ENCODE data around the gene NUP58. TPM values are rescaled to one million over a fixed set of nuclear protein-coding genes. Genes with fewer than 3 reads are reported as not detected.

The NUP58 gene
- total and polyA plus RNA-seq, 10 of the 15 experiments (the other 5 are each of a cell fraction or from before 2014, with no cell fraction given), result 12.1 to 78.0 (median 48.9) TPM

GRCh38 chr13:25295701-25296100 is 5.7 kb upstream of the NUP58 start:
- BruUV-seq (replicated peaks), result no TSS peak
- ChIA-PET CTCF (no interaction called here), SMC1A (ENCODE audit: uncharacterized antibody, unreplicated experiment) (no interaction called here), RAD21 (ENCODE audit: unreplicated experiment) (no interaction called here), POLR2A (no interaction called here)
- no peaks in the 10 kb centered on the region; the same call in 2 of the 3 replicates for H3K9me3 ChIP-seq (replicated peaks; ENCODE audit: control insufficient read depth, insufficient read depth, low read length)
- DNase-seq (ENCODE audit: low read depth, low spot score), result no peak
- no peak overlapping the region for H3K27ac ChIP-seq (ENCODE audit: control insufficient read depth, insufficient read depth)
- no peak for FAIRE-seq
- no peaks in the 10 kb centered on the region for H3K79me2 ChIP-seq (ENCODE audit: control insufficient read depth, insufficient read depth, low read length)
- TF ChIP-seq E2F8 (IDR thresholded peaks at IDR 0.05; ENCODE audit: low read depth, partially characterized antibody) (no peak), CUX1 (IDR thresholded peaks at IDR 0.05; ENCODE audit: insufficient replicate concordance, low read depth, low read length) (no peak), MEF2B (IDR thresholded peaks at IDR 0.05; ENCODE audit: partially characterized antibody, poor library complexity, severe bottlenecking) (no peak), CBX5 (IDR thresholded peaks at IDR 0.05; ENCODE audit: low read depth) (no peak), EGR1 (IDR thresholded peaks at IDR 0.05; ENCODE audit: borderline replicate concordance in 1 of 2, low read depth in 2 of 2, low read length in 2 of 2) (no peak), ETV6 (conservative IDR thresholded peaks at IDR 0.05 in 1 of 2, IDR thresholded peaks at IDR 0.05 in 1 of 2; ENCODE audit: borderline replicate concordance in 1 of 2, low read depth in 1 of 2) (no peak), ZNF24 (IDR thresholded peaks at IDR 0.05) (no peak), NKRF (conservative IDR thresholded peaks at IDR 0.05) (no peak), TCF7 (IDR thresholded peaks at IDR 0.05; ENCODE audit: borderline replicate concordance) (no peak), CHD1 (IDR thresholded peaks at IDR 0.05; ENCODE audit: low read depth, low read length) (no peak)
- H4K20me1 ChIP-seq (ENCODE audit: control insufficient read depth, insufficient read depth), result no peaks in the 10 kb centered on the region
- H2AFZ ChIP-seq (ENCODE audit: control insufficient read depth, low read depth, low read length), result no peak overlapping the region
- H3K9ac ChIP-seq (ENCODE audit: control insufficient read depth, insufficient read depth, low read length), result no peak overlapping the region
- H3K4me3 ChIP-seq, result no peak overlapping the region
- H3K36me3 ChIP-seq (ENCODE audit: control insufficient read depth in 2 of 2, insufficient read depth in 2 of 2, low read length in 1 of 2), result no peaks in the 10 kb centered on the region
- in situ Hi-C loops (cut with MboI) (no loop called here), intact Hi-C loops (cut with micrococcal nuclease; ENCODE audit: unreplicated experiment) (no loop called here)
- no peaks in the 10 kb centered on the region for H3K4me1 ChIP-seq (ENCODE audit: control insufficient read depth, insufficient read depth, low read length)
- ATAC-seq, result no peak
- peaks cover 0 to 2% of the 10 kb centered on the region in 2 experiments; a peak in 1 of 4 replicates for H3K27me3 ChIP-seq (replicated peaks in 1 of 2; ENCODE audit: control insufficient read depth in 2 of 2, insufficient read depth in 2 of 2, low read length in 1 of 2)
- H3K4me2 ChIP-seq (ENCODE audit: control insufficient read depth, insufficient read depth), result no peak overlapping the region
- WGBS (ENCODE audit: insufficient coverage, insufficient replicate concordance, low lambda C conversion rate, missing lambda C conversion rate), result 8% methylated on average over 3 of the region's 3 CpGs

All from GM12878 (cell line).